HuH-7 (cell line): Measurements from ENCODE around the gene AMOTL1.
A peak's percentile ranks its signal among the peaks of the same experiment; 100 is the strongest.

Source experiments
- DNase-seq: peaks from one replicate; pipeline ENCODE4 v3.0.0; 2011; ENCODE audit warnings: low spot score

Gene AMOTL1

DNA sequence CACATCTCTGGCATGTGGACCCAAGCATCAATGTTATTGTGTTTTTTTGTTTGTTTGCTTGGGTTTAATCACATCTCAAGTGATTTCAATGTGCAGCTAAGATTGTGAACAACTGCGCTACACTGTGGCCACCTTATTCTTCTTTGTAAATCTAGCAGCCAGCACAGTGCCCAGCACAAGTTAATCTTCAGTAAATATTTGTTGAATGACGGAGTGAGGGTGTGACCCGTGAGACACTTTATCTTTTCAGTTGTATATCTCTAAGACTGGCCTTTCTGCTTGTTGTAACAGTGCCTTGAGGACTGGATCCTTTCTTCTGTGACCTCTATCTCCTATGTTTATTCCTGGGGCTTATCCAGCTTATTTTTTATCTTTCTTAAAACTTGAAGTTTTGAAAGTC, 21.4 kb upstream of the AMOTL1 start:
- peak; percentile 61 for DNase-seq

DNA sequence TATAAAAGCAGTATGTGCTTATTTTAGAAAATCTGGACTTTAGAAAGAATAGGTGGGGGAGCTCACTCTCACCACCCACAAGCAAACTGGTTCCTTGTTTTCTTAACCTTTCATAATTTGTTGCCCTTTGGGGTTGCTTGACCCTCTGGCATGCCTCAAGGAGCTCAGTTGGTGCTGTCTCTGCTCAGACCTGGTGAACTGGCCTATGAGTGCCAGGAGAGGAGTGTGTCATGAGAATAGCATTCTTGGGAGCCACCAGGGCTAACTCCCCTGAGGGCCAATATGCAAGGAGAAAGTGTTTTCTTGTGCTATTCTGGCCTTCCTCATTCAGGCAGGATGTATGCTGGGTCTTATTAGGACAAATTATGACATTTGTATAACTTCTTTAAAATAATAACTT, 21.0 kb upstream of the AMOTL1 start:
- no peak for DNase-seq

DNA sequence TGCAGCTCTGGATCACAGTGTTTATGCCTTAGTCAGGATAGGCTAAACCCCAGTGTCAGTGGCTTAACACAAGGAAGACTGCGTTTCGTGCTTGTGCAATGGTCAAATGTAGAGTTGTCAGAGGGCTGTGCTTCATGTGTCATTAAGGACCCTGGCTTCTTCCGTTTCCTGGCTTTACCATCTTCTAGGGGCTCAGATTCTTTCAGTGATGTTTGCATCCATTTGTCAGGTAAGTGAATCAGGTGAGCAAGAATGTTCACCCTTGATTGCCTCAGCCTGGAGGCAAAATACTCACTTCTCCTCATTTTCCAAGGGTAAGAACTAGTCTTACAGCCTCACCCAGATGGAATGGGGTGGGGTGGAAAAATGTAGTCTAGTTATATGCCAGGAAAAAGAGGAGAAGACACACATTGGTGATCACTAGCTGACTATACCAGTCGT, 20.5 kb upstream of the AMOTL1 start:
- DNase-seq, result no peak

DNA sequence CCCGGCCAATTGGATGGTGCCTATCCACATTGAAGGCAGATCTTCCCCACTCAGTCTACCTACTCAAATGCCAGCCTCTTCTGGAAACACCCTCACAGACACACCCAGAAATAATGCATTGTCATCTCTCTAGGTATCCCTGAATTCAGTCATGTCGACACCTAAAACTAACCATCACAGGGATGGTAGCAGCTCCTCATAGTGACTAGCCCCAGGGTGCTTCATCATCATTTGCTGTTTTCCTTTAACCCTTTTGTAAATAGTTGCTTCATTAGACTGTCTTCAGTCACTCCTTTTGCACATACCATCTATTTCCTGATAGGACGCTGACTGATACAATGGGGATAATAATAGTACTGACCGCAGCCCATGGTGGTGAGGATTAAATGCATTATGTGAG, 18.8 kb upstream of the AMOTL1 start:
- DNase-seq, result no peak

DNA sequence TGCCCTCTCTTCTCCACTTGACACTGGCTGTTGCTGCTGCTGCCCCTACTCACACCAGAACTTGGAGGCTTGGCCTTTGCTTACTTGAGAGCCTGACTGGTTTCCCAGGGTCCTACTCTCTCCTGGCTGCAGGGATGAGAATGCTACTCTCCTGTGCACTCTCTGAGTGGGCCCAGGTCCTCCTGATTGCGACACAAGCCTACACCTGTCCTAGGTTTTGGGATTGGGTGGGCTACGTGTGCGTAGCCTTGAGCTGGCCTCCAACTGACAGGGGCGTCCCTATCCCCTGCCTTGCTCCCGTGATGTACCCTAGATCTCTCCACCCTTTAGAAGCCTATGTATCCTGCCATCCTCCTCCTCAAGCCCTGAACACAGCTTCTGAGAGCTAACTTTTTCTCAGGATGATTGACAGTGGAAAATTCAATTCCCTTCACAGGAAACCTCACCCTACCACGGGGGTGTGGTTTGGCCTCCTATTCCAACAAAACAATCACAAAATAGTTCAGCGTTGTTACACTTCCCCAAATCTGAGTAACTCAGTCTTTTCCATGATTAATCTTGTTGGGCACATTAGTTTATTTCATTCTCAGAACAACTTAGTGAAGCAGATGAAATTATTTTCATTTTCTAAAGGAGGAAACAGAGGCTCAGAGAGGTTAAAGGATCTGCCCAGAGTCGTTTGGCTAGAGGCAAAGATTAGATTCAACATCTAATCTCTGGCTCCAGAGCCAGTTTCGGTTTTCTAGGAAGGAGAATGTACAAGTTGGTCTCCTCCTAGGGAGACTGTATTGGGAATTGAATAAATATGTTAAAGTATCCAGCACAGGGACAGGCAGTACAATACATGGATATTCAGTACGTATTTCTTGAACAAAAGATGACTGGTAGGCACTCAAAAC, 17.6 kb upstream of the AMOTL1 start:
- no peak for DNase-seq

DNA sequence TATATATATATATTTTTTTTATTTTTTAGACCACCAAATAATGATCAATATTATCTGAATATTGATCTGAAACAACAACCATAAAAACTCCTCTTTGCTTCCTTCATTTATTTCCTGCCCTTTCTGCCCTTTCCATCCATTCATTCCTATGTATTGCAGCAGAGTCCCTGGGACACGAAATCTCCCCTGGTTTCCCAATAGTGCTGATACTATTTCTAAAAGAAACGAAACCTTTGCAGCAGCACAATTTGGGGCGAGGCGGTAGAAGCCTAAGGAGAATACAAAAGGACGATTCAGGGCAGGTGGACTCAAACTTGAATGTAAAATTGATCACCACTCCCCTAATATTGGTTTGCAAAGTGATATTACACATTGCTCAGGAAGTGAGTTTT, 16.9 kb upstream of the AMOTL1 start:
- no peak for DNase-seq

DNA sequence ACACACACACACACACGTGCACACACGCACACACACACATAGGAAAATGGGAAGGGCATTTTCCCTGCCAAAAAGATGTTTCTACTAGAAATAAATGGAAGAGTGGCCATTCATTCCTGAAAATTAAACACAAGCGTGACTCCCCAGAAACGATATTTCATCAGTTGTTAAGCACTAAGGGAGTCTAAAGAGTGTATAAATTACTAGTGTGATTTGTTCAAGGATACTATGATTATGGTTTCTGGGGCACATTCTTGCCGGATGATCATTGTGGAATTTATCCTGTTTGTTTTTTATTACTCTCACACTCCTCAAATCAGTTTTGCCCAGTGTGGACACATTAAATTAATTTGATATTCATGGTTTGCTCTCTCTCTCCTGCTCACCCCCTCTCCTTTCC, 16.4 kb upstream of the AMOTL1 start:
- no peak for DNase-seq

DNA sequence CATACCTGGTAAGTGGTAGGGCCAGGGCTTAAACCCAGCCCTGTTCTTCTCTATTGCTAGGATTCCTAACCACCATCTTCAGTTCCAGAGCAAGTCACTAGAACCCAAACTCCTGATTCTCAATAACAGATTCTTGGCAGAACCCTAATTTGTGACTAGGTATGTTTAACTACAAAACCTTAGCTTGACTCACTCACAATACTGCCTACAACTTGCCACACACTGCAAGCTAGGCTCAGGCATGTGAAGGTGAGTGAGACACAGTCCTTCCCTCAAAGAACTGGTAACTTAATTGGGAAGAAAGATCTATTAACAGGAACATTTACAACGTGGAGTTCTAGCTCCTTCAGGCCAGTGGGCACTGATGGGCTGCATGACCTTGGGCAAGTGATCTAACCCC, 14.5 kb upstream of the AMOTL1 start:
- no peak for DNase-seq

DNA sequence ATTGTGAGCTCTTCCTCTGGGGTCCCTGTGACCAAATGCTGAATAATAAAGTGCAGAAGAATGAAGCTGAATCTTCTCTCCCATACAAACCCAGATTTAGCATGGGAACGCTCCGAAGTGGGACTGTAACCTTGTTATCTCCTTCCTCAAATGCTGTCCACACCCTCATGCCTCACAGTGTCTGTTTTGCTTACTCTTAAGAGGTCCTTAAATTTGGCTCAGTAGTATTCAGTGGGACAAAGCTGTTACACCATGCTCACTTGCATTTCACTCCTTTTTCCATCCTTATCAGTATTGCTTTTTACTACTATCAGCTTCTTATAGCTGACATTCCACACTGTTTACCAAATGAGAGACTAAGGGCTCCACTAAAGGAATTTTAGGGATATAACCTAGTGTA, 13.8 kb upstream of the AMOTL1 start:
- DNase-seq, result no peak

DNA sequence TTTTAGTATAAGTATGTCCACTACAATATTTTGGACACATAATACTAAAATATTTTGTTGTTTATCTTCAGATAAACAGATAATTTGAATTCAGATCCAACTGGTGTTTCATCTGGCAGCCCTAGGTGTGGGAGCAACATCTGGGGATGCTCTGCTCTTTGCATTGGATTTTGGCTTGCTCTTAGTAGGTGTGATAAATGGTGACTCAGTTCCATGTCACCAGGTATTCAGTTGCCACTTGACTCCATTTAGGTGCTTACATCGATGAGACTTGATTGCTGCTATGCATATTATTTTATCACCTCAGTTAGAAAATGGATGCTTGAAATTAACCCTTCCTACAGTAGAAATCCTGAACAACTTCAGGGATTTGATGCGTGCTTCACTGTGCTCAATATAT, 13.3 kb upstream of the AMOTL1 start:
- DNase-seq, result no peak

DNA sequence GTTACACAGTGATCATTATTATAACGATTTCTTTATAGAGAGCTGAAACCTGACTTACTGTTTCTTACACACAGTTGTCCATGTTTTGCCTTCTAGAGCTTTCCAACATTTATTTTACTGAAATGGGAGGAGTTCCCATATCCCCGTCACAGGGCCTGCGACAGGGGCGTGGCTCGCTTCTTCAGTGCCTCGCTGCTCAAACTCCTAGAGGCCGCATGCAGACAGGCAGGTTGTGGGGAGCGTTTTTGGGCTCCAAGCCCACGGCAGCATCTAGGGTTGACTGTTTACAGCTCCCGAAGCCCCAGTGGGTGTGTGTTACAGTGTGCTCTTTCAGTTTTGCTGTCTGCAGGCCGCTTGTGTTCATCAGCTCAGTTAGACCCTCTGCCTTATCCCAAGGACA, 12.7 kb upstream of the AMOTL1 start:
- no peak for DNase-seq

DNA sequence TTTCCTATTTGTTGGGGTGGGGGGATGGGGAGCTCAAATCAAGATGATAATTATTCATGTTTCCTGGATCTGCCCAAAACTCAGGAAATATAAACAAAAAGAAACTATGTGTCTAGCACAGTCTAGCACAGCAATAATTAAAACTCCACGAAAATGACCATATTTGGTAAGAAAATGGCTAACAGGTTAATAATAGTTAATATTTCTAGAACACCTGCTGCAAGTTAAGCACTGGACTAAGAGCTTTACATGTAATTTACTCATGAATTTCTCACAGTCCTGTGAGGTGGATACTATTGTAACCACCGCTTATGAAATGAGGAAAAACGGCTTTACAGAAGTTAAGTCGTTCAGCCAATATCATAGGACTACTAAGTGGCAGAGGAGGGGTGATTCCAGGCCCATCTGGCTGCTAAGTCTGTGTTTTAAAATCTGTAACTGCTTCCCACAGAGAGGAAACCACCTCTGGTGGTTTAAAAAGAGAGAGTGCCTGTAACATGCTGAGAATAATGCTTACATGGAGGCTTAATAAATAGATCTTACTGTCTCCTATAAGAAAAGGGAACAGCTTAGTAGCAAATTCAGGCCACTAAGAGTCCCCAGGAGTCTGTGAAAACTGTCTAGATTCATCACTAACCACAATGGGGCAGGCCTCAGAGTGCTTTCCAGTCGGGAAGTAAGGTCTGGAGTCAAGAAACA, 11.0 kb upstream of the AMOTL1 start:
- no peak for DNase-seq

DNA sequence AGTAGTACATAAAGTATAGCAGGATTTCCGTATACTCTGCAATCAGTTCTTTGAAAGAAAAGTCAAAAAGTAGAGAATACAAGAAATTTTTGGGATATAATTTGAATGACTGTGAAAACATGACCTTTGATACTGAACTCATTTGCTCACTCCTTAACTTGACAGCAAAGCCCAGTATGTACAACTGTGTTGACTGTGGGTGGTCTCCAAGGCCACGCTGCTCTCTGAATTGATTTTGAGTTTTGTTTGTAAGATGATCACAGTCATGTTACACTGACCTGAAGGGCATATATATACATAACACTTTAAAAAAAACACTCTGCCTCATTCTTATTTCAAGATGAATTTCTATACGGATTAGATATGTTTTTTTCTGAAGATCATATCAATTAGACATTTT, 9.5 kb upstream of the AMOTL1 start:
- DNase-seq, result no peak

DNA sequence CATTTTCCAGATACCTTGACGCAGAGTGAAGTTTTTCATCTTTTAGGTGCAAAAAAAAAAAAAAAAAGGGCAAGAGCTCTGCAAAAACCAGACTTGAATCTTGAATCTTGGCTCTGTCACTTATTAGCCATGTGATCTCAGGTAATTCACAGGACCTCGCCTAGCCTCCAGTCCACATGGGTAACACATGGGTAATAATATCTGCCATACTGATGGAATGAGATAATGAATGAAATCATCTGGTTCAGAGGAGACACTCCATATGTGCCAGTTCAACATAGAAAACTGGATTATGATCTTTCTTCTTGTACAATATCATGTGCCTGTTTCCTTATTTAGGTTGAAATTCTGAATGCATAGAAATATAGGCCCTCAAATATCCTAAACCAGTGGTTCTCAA, 8.6 kb upstream of the AMOTL1 start:
- DNase-seq, result no peak

DNA sequence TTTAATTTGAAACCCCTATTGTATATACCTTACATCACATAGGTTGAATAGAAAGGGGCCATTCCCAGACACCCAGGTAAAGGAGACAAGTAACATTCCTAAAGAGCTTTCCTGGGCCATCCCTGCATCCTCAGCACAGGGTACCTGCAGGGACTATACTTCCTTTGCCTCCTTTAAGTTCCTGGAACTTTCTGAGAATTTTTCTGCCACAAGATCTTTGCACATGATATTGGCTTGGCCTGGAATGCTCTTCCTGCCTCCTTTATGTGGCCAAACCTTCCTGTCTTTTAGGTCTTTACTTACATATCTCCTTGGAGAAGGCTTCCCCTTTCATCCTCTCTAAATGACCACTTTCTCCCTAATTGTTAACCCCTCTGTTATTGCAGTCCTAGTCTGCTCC, 7.9 kb upstream of the AMOTL1 start:
- no peak for DNase-seq

DNA sequence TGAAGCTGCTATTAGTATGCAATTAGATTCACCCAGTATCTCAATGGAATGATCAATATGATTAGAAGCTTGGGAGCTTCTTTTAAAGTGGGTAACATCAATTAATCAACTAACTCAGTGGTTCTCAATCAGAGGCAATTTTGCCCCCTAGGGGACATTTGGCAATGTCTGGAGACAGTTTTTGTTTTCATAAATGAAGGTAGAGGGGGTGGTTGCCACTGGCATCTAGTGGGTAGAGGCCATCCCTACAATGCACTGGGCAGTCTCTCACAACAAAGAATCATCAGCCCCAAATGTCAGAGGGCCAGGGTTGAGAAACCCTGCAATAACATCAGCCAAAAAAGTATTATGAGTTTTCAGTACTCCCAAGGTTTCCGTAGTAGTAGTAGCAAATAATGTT, 5.9 kb upstream of the AMOTL1 start:
- DNase-seq, result no peak

DNA sequence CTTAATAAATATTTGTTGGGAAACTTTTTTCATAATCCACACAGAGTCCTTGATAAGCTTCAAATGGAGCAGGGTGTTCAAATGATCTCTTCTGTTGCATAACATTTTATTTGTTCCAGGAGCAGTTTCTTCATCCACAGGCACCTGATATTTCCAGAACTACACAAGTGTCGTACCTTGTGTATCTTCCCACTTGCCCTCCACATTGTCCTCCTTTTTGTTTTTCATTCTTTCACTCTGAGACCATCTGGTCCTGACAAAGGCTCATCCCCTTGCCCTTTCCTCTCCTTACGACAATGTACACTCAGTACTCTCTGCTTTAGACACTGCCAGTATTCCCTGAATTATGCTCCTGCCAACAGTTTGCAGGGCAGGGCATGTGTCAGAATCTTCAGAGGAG, 5.2 kb upstream of the AMOTL1 start:
- no peak for DNase-seq

DNA sequence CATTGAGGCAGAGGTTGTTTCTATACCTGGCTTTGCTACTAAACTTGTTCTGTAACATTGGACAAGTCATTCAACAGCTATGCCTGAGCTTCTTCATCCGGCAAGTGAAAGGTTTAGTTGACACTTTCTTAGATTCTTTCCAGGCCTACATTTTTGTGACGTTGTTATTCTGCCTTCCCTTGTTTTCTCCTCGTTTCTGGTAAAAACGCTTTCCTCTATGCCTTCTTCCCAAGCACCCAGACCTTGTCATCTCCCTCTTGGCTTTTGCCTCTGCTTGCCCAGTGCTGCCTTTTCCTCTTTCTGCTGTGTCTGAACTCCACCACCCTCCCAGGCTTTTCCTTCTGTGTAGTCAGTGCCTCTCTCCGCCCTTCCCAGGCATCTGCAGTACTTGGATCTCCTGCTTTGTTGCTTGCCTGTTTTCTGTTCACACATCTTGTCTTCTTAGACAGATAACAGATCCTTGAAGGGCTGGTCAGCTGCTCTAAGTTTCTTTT, 1.4 kb upstream of the AMOTL1 start:
- no peak for DNase-seq

DNA sequence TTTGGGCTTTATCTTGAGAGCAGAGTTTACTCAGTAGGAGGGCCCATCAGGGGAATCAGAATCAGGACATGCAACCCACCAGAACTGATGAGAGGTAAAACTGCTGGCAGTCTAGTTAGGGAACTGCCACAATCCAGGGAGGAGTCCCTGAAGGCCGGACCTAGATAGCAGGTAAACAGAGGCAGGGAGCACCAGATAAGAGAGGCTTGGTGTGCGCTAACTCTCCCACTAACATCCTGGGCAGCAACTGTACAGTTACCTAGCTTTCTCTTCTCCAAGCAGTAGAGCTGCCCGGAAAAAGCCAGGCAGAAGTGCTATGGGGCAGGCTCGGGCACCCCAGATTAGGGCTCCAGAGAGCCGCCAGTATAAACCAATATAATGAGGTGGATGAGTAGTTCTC, 865 bp upstream of the AMOTL1 start:
- DNase-seq, result no peak

DNA sequence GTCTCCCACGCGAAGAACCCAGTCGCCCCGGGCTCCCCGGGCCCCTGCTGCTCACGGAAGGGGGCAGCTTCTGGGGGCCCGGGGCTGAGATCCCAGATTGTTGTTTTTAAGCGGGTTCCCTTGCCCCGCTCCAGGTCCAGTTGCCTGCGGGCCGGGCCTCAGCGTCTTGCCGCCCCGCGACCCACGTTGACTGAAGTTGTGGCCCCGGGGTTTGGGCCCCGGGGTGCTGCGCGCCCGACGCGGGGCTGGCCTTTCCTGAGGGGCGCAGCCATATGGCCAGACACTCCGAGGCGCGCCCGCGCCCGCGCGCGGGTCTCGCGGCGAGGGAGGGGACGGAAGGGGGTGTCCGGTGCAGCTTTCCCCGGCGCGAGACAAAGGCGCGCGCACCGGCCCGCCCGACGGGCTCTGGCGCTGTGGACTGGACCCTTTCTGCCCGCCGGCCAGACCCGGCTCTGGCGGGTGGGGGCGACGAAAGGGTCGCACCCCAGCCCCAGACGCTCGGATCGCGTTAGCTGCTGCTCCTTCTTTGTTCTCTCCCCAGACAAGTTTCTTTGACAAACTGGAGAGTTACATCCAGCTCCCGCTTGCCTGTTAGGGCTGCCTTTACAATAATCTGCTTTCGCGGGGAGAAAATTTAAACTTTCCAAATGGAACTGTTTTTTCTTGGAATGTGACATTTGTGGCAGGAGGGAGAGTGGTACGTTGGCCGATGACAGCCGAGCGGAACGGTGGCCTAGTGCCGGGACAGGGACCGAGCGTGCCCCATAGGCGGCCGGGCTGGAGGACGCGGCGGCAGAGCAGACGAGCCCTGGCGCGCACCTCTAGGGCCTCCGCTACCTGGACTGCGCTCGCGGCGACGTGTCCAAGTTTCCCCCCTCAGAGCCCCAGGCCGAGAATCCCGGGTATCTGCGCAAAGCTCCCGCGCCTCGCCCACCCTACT, 716 bp downstream of the AMOTL1 start:
- no peak for DNase-seq

DNA sequence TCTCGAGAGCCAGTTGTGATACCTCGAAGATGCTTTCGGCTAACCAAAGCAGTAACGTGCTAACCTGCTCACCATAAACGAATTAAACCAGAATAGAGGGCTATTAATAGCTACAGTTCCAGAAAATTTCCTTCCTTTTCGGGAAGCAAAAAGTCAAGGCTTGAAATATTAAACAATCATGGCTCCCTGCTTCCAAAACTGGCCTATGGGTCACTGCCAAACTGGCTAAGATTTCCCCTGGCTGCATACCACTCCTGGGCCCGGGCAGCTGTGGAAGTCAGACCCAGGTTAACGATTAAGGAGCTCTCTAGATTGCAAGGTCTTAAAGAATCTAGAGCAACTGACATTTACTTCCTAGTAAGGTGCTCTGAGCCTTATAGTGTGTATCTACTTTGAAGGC, 1.7 kb downstream of the AMOTL1 start:
- no peak for DNase-seq

DNA sequence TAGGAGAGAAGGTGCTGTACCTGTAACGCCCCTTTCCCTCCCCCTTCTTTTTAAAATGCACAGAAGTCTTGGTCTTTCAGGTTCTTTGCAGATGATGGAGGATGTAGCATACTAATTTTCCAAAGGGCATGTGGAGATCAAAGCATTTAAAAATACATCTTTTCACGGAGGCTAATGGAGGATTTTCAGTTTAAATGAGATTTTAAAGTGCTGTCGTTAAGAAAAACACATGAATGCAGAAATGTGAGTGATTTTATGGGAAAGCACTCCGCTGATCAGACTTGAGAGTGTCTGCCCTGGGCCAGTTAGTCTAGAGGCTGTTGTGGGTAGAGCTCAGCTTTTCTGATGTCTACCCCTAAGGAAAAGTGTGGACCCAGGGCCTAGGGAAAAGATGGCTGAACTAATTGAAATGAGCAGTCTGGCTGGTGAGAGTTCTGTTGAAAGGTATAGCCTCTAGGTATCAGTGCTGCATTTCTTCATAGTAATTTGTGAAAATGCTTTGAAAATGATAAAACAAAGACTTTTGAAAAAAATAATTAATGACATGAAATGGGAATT, 2.5 kb downstream of the AMOTL1 start:
- no peak for DNase-seq
